HCT116 (cell line): ENCODE results near the gene ATAD1. TPM values are rescaled to one million over a fixed set of nuclear protein-coding genes. Genes with fewer than 3 reads are reported as not detected.
"Not testable (repeated sequence)": the region's sequence is repeated elsewhere in the genome, so short reads cannot be mapped to it uniquely, and the experiment has no call there.

Experiments
- ATAC-seq: fragments of 200-7000 bp; cut with Tn5 transposase; 2 replicates; pipeline ENCODE4 v1.9.1; 2020; ENCODE audit warnings: mild to moderate bottlenecking, moderate library complexity
- BruUV-seq: library from RNA; stranded (reverse); fragments of 400-500 nt; replicated peaks from 2 replicates; lab custom pipeline; 2021; lab: Mats Ljungman, UMichigan
- CTCF ChIA-PET: fragments of 300-600 bp; sonication (Branson Sonifier 250); formaldehyde crosslinking; loops from one replicate; lab custom pipeline; 2021; ENCODE audit warnings: antibody characterized with exemption; lab: Charles Lee
- POLR2A ChIA-PET: fragments of 300-600, 350-600 bp; sonication (Branson Sonifier 250); formaldehyde crosslinking; loops from one replicate; lab custom pipeline; 2021; ENCODE audit warnings: antibody characterized with exemption; lab: Charles Lee
- RAD21 ChIA-PET, 2 experiments: fragments of 300-600 bp; sonication (Branson Sonifier 250); formaldehyde crosslinking; loops; one replicate each; lab custom pipeline; 2023; ENCODE audit warnings: low total read pairs in 2 of 2; ENCODE audit not compliant: uncharacterized antibody in 2 of 2, unreplicated experiment in 2 of 2, low non-redundant PET in 1 of 2; lab: Charles Lee
- DNase-seq: peaks from one replicate; pipeline ENCODE4 v3.0.0-alpha.2; 2010; ENCODE audit warnings: low read depth, low spot score
- H2AFZ ChIP-seq: fragments of 200-600 bp; shearing (Covaris generic), sonication (generic); 2 replicates; pipeline ENCODE4 v1.6.1; 2017; ENCODE audit warnings: low read depth, mixed run types, mixed read lengths, antibody characterized with exemption, low read length; ENCODE audit not compliant: poor library complexity, severe bottlenecking
- H3K27ac ChIP-seq: 2 replicates; pipeline ENCODE4 v1.5.1; 2012; ENCODE audit warnings: low read depth, low read length
- H3K27me3 ChIP-seq: fragments of 200-600 bp; sonication (generic); 2 replicates; pipeline ENCODE4 v1.6.1; 2016; ENCODE audit warnings: mixed run types, low read length, mixed read lengths; ENCODE audit not compliant: insufficient read depth
- H3K36me3 ChIP-seq, 2 experiments: fragments of 200-500 bp in 1 of 2; fragments of 200-600 bp in 1 of 2; sonication (Bioruptor generic) in 1 of 2; sonication (generic) in 1 of 2; 2 replicates each; pipeline versions ENCODE4 v1.5.1 to v1.6.1; 2014 to 2016; ENCODE audit warnings: low read length in 2 of 2, inconsistent platforms in 1 of 2, mixed read lengths in 1 of 2, mixed run types in 1 of 2; ENCODE audit not compliant: insufficient read depth in 2 of 2, control insufficient read depth in 1 of 2
- H3K4me1 ChIP-seq, 2 experiments: fragments of 200-600 bp in 1 of 2; sonication (generic) in 1 of 2; 2 replicates each; pipeline versions ENCODE4 v1.5.1 to v1.6.1; 2012 to 2017; ENCODE audit warnings: low read length in 2 of 2, inconsistent platforms in 1 of 2, mild to moderate bottlenecking in 1 of 2, mixed read lengths in 1 of 2, mixed run types in 1 of 2, moderate library complexity in 1 of 2; ENCODE audit not compliant: insufficient read depth in 2 of 2, control insufficient read depth in 1 of 2
- H3K4me2 ChIP-seq: fragments of 200-600 bp; sonication (generic); 2 replicates; pipeline ENCODE4 v1.6.1; 2017; ENCODE audit warnings: mixed run types, low read length, mixed read lengths
- H3K4me3 ChIP-seq, 2 experiments: fragments of 200-600 bp in 1 of 2; sonication (generic) in 1 of 2; replicated peaks in 1 of 2; 2 replicates each; pipeline ENCODE4 v1.5.1; 2011 to 2016; ENCODE audit warnings: low read length in 2 of 2, control low read depth in 1 of 2, low read depth in 1 of 2, mild to moderate bottlenecking in 1 of 2, mixed read lengths in 1 of 2, mixed run types in 1 of 2
- H3K79me2 ChIP-seq: fragments of 200-600 bp; sonication (generic); 2 replicates; pipeline ENCODE4 v1.6.1; 2017; ENCODE audit warnings: mild to moderate bottlenecking, mixed run types, low read length, moderate library complexity, mixed read lengths; ENCODE audit not compliant: insufficient read depth
- H3K9ac ChIP-seq: fragments of 200-600 bp; sonication (generic); 2 replicates; pipeline ENCODE4 v1.6.1; 2016; ENCODE audit warnings: low read length, mixed read lengths
- H3K9me2 ChIP-seq: fragments of 200-600 bp; sonication (generic), shearing (Covaris generic); 2 replicates; pipeline ENCODE4 v1.6.1; 2017; ENCODE audit warnings: mixed run types, mild to moderate bottlenecking, moderate library complexity; ENCODE audit not compliant: insufficient read depth
- H3K9me3 ChIP-seq, 2 experiments: fragments of 200-500 bp in 1 of 2; fragments of 200-600 bp in 1 of 2; sonication (Bioruptor generic) in 1 of 2; sonication (generic) in 1 of 2; 2 replicates each; pipeline ENCODE4 v1.6.1; 2014 to 2017; ENCODE audit warnings: low read length in 2 of 2, mixed read lengths in 2 of 2, inconsistent platforms in 1 of 2, low read depth in 1 of 2, mild to moderate bottlenecking in 1 of 2, mixed run types in 1 of 2, moderate library complexity in 1 of 2; ENCODE audit not compliant: control insufficient read depth in 1 of 2, insufficient read depth in 1 of 2
- H4K20me1 ChIP-seq: fragments of 200-600 bp; sonication (generic), shearing (Covaris generic); 2 replicates; pipeline ENCODE4 v1.6.1; 2017; ENCODE audit warnings: mixed run types, mild to moderate bottlenecking, moderate library complexity; ENCODE audit not compliant: insufficient read depth
- ATF3 ChIP-seq: IDR thresholded peaks from 2 replicates; pipeline ENCODE4 v1.6.1; 2012
- RAD21 ChIP-seq: IDR thresholded peaks from 2 replicates; pipeline ENCODE4 v1.6.1; 2012; ENCODE audit warnings: low read depth, mild to moderate bottlenecking
- intact Hi-C: fragments of 100-400 bp; cut with micrococcal nuclease; formaldehyde crosslinking; loops from 2 replicates; pipeline ENCODE4 v1.10.0; 2022
- total RNA-seq: library from RNA; stranded (reverse); gene quantifications from one replicate; pipeline ENCODE4 v1.2.1, GENCODE V29; 2021; ENCODE audit not compliant: unreplicated experiment
- TF ChIP-seq, protein P1 (sequence below), 3 experiments: fragments of 200-600 bp in 1 of 3; sonication (generic) in 1 of 3; IDR thresholded peaks in 2 of 3; conservative IDR thresholded peaks in 1 of 3; 2 replicates each; pipeline ENCODE4 v1.5.1; 2012 to 2017; ENCODE audit warnings: low read depth in 2 of 3, low read length in 2 of 3, antibody characterized with exemption in 1 of 3, borderline replicate concordance in 1 of 3, control low read depth in 1 of 3, mild to moderate bottlenecking in 1 of 3, mixed read lengths in 1 of 3, mixed run types in 1 of 3, moderate library complexity in 1 of 3; ENCODE audit not compliant: insufficient read depth in 1 of 3

The ATAD1 gene
- total RNA-seq, 1 experiment from 2014 or later = 66.4 TPM

DNA sequence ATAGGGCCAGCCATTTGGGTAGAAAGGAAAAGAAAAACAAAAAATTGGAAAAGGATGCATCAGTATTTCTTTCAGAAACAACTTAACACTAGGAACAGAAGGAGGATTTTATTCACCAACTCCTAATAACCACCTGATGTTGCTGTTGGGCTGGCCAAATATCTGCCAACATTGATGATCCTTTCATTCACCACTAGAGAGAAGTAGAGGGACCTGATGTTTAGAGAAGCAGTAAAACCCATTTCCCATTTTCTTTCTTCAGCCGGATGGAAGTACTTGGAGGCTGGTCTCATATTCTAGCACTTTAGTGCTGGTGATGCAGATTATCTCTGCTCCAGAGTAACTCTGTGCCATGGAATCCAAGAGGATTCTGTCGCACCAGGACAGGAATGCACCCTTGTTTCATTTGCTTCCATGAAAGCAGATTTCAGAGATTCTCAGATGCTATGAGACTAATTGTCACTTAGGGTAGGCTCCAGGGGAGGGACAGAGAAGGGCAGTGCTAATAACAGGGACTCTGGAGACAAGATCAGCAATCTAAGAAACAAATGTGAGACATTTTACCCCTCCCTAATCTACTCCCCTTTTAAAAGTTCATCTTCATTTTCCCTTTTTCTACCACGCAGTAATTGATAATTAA lies 42.2 kb upstream of the ATAD1 start:
- ChIA-PET POLR2A (no interaction called here), RAD21 (no interaction called here), CTCF (interaction anchor here (2.7 kb wide), 1 partner anchor 528 kb away, joined by 12 read pairs; no protein-coding TSS in a partner anchor)
- ATAC-seq (no peak), DNase-seq (no peak)
- BruUV-seq = no TSS peak
- H3K27ac ChIP-seq = no peak overlapping the region
- H3K4me3 ChIP-seq = no peak overlapping the region
- no peaks in the 10 kb centered on the region for H3K9me2 ChIP-seq
- peaks cover 18% of the 10 kb centered on the region for H3K79me2 ChIP-seq
- H3K9me3 ChIP-seq = no peaks in the 10 kb centered on the region
- no peaks in the 10 kb centered on the region for H3K36me3 ChIP-seq
- no peaks in the 10 kb centered on the region for H3K27me3 ChIP-seq
- no peak overlapping the region for H3K4me2 ChIP-seq
- H4K20me1 ChIP-seq = 0 out of 2 replicates have a peak, but pooled peaks cover 7% of the 10 kb centered on the region
- H3K4me1 ChIP-seq = peaks cover 9 to 18% of the 10 kb centered on the region in 2 experiments; a peak in 3 of 4 replicates
- TF ChIP-seq, protein P1, sequence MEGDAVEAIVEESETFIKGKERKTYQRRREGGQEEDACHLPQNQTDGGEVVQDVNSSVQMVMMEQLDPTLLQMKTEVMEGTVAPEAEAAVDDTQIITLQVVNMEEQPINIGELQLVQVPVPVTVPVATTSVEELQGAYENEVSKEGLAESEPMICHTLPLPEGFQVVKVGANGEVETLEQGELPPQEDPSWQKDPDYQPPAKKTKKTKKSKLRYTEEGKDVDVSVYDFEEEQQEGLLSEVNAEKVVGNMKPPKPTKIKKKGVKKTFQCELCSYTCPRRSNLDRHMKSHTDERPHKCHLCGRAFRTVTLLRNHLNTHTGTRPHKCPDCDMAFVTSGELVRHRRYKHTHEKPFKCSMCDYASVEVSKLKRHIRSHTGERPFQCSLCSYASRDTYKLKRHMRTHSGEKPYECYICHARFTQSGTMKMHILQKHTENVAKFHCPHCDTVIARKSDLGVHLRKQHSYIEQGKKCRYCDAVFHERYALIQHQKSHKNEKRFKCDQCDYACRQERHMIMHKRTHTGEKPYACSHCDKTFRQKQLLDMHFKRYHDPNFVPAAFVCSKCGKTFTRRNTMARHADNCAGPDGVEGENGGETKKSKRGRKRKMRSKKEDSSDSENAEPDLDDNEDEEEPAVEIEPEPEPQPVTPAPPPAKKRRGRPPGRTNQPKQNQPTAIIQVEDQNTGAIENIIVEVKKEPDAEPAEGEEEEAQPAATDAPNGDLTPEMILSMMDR (IDR thresholded peaks at IDR 0.05 in 2 of 3, conservative IDR thresholded peaks at IDR 0.05 in 1 of 3; ENCODE audit: borderline replicate concordance in 1 of 3, insufficient read depth in 1 of 3, low read depth in 2 of 3, low read length in 2 of 3) = peak; percentile 35 to 98 (median 58); a peak in 5 of 6 replicates
- TF ChIP-seq RAD21 (peak; percentile 90), ATF3 (no peak)
- intact Hi-C loops = loop anchor here (1.0 to 5.0 kb wide), 2 partner anchors 203 to 254 kb away; partner anchors contain the start of gene PAPSS2
- H2AFZ ChIP-seq = peak overlapping the region; percentile 36
- H3K9ac ChIP-seq = no peak overlapping the region

DNA sequence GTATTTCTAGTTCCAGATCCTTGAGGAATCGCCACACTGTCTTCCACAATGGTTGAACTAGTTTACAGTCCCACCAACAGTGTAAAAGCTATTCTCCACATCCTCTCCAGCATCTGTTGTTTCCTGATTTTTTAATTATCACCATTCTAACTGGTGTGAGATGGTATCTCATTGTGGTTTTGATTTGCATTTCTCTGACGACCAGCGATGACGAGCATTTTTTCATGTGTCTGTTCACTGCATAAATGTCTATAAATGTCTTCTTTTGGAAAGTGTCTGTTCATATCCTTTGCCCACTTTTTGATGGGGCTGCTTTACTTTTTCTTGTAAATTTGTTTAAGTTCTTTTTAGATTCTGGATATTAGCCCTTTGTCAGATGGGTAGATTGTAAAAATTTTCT lies 37.6 kb upstream of the ATAD1 start:
- H3K27ac ChIP-seq, H3K27me3 ChIP-seq, H3K9ac ChIP-seq, ATAC-seq, H3K36me3 ChIP-seq, H3K4me3 ChIP-seq, DNase-seq, H3K9me2 ChIP-seq, H4K20me1 ChIP-seq, BruUV-seq, H3K4me2 ChIP-seq, H2AFZ ChIP-seq, intact Hi-C loops, H3K4me1 ChIP-seq, H3K9me3 ChIP-seq, H3K79me2 ChIP-seq, CTCF ChIA-PET, POLR2A ChIA-PET, RAD21 ChIA-PET: not testable (repeated sequence)

- H3K27me3 ChIP-seq, H3K4me3 ChIP-seq, ATAC-seq, H2AFZ ChIP-seq, H3K36me3 ChIP-seq, H3K9ac ChIP-seq, H4K20me1 ChIP-seq, DNase-seq, H3K27ac ChIP-seq, H3K9me3 ChIP-seq, intact Hi-C loops, H3K79me2 ChIP-seq, CTCF ChIA-PET, BruUV-seq, H3K9me2 ChIP-seq, H3K4me2 ChIP-seq, POLR2A ChIA-PET, RAD21 ChIA-PET: not testable (repeated sequence)
- H3K4me1 ChIP-seq = peaks cover 0 to 12% of the 10 kb centered on the region in 2 experiments; a peak in 2 of 4 replicates
Measured at GRCh38 chr10:87855247-87855646, 37.2 kb upstream of the ATAD1 start.
